Measurements from ENCODE around the gene CASKIN1.

CASKIN1 gene

GRCh38 chr16:2242598-2242997 is 46.2 kb upstream of the CASKIN1 start:
- TF ChIP-seq NFIC (IDR thresholded peaks at IDR 0.05): no peak
- no peak for TF ChIP-seq MAX (IDR thresholded peaks at IDR 0.05)
- TF ChIP-seq EGR1 (IDR thresholded peaks at IDR 0.05): no peak
- no peak for TF ChIP-seq CREB1 (IDR thresholded peaks at IDR 0.05; ENCODE audit: low read depth)

GRCh38 chr16:2238838-2239675 is 42.7 kb upstream of the CASKIN1 start:
- TF ChIP-seq USF1 (IDR thresholded peaks at IDR 0.05) (no peak), CEBPB (IDR thresholded peaks at IDR 0.05) (no peak), CREB1 (IDR thresholded peaks at IDR 0.05; ENCODE audit: low read depth) (no peak), TEAD4 (IDR thresholded peaks at IDR 0.05) (no peak), NFIC (IDR thresholded peaks at IDR 0.05) (no peak), EP300 (IDR thresholded peaks at IDR 0.05; ENCODE audit: borderline replicate concordance) (no peak), RAD21 (IDR thresholded peaks at IDR 0.05; ENCODE audit: low read depth) (no peak)

DNA sequence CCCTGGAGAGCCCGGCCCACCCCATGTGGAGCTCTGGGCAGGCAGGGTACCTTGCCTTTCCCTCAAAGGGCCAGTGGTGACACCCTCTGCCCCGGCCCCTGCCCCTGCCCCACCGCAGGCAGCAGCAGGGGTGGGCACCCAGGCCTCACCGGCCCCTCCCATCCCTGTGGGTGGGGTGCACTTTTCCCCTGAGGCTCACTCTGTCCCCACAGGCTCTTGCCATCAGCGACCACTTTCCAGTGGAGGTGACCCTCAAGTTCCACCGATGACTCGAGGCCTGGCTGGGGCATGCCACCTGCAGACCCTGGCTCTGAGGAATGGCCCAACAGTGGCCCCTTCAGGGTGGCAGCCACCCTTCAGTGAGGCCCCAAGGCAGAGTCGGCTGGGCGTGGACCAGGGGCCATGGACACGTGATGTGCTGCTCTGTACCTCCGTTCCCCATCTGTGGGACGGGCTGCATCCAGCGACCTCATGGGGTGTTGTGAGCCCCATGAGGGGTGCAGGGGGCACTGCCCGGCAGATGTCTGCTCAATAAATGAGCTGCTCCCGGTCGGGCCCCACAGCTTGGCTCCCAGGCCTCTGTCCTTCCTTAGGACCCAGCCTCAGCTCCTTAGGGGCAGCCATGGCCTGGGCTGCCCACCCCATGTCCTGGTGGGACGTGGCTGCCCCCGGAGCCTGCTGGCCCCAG is 41.9 kb upstream of the CASKIN1 start:
- no peak for TF ChIP-seq CREB1 (IDR thresholded peaks at IDR 0.05; ENCODE audit: low read depth)
- no peak for TF ChIP-seq NFIC (IDR thresholded peaks at IDR 0.05)
- TF ChIP-seq FOXM1 (IDR thresholded peaks at IDR 0.05; ENCODE audit: borderline replicate concordance, low read depth): no peak
- TF ChIP-seq RAD21 (IDR thresholded peaks at IDR 0.05; ENCODE audit: low read depth): no peak

GRCh38 chr16:2237493-2238149 is 41.2 kb upstream of the CASKIN1 start:
- TF ChIP-seq CREB1 (IDR thresholded peaks at IDR 0.05; ENCODE audit: low read depth) (no peak), NFIC (IDR thresholded peaks at IDR 0.05) (no peak), TCF12 (IDR thresholded peaks at IDR 0.05; ENCODE audit: low read depth) (no peak), USF1 (IDR thresholded peaks at IDR 0.05) (no peak), RAD21 (IDR thresholded peaks at IDR 0.05; ENCODE audit: low read depth) (no peak), CEBPB (IDR thresholded peaks at IDR 0.05) (no peak), TEAD4 (IDR thresholded peaks at IDR 0.05) (no peak), MAX (IDR thresholded peaks at IDR 0.05) (no peak), FOXM1 (IDR thresholded peaks at IDR 0.05; ENCODE audit: borderline replicate concordance, low read depth) (no peak), ZBTB7A (IDR thresholded peaks at IDR 0.05; ENCODE audit: low read depth) (no peak), REST (IDR thresholded peaks at IDR 0.05; ENCODE audit: low read depth) (no peak), YY1 (IDR thresholded peaks at IDR 0.05; ENCODE audit: low read depth) (no peak), EP300 (IDR thresholded peaks at IDR 0.05; ENCODE audit: borderline replicate concordance) (no peak), EGR1 (IDR thresholded peaks at IDR 0.05) (no peak), TAF1 (IDR thresholded peaks at IDR 0.05; ENCODE audit: low read depth) (no peak)

DNA sequence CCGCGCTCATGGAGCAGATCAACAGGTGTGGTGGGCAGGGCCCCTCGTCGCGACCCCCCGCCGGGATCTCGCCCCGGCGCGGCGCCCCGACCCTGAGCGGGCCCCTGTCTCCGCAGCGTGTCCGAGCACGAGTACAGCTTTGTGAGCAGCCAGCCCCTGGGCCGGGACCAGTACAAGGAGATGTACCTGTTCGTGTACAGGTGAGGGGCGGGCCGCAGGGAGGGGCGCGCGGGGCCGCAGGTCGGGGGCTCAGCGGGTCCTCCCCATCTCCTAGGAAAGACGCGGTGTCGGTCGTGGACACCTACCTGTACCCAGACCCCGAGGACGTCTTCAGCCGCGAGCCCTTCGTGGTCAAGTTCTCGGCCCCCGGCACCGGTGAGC is 40.7 kb upstream of the CASKIN1 start:
- TF ChIP-seq TEAD4 (IDR thresholded peaks at IDR 0.05) (no peak), ZBTB7A (IDR thresholded peaks at IDR 0.05; ENCODE audit: low read depth) (no peak), CREB1 (IDR thresholded peaks at IDR 0.05; ENCODE audit: low read depth) (no peak), CEBPB (IDR thresholded peaks at IDR 0.05) (no peak), EGR1 (IDR thresholded peaks at IDR 0.05) (no peak), REST (IDR thresholded peaks at IDR 0.05; ENCODE audit: low read depth) (no peak)

Data from Ishikawa (cell line).